Measurements from ENCODE around the gene MSH3.
"Not testable (repeated sequence)": the region's sequence is repeated elsewhere in the genome, so short reads cannot be mapped to it uniquely, and the experiment has no call there.

Gene MSH3

GRCh38 chr5:80883390-80883789 is 228.9 kb downstream of the MSH3 start:
- H3K4me3 ChIP-seq (ENCODE audit: insufficient read depth, low read depth, low read length); H3K27me3 ChIP-seq (ENCODE audit: control insufficient read depth, insufficient read depth, low read length, poor library complexity, severe bottlenecking); H3K9me3 ChIP-seq (ENCODE audit: control insufficient read depth, low read length); H3K27ac ChIP-seq (ENCODE audit: insufficient read depth, low read depth, low read length, poor library complexity, severe bottlenecking); H3K36me3 ChIP-seq (ENCODE audit: control insufficient read depth, insufficient read depth, low read length); H3K4me1 ChIP-seq (ENCODE audit: control insufficient read depth, insufficient read depth, low read length): not testable (repeated sequence)
- 93 to 100% methylated on average over 1 to 2 of the region's 3 CpGs for WGBS, 2 experiments

DNA sequence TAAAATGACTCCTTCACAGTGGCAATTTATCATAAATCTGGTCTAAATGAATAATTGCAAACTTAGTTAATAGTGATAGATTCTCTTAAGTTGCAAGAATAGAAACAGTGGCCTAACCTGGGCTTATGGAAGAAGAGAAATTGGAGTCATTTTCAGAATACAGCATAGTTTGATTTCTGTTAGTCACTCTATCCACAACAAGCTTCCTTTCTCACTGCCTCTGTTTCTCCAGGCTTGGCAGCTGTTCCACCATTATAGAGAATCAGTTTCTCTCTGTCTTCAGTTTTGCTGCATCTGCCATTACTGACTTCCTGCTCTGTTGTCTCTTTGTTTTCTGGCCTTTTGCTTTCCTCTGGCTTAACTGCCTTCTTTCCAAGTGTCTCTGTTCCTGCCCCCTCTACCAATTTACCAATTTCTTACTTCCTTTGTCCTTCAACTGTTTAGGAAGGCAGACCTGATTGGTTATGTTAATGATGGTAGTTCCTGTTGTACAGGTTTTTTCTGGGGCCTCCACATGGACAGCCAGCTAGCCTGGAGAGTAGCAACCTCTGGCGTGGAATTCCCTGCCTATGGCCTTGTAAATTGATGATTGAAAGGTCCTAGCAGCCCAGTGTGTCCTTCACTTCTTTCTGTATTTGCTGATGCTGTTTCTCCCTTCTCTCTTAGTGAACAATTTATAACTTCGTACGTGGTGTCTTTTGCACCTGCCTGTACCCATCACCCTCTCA is 229.8 kb downstream of the MSH3 start:
- Histone ChIP-seq H3K9me3 (ENCODE audit: control insufficient read depth, low read length) (no peaks in the 10 kb centered on the region), H3K36me3 (ENCODE audit: control insufficient read depth, insufficient read depth, low read length) (no peaks in the 10 kb centered on the region), H3K27me3 (ENCODE audit: control insufficient read depth, insufficient read depth, low read length, poor library complexity, severe bottlenecking) (no peaks in the 10 kb centered on the region), H3K4me1 (ENCODE audit: control insufficient read depth, insufficient read depth, low read length) (no peaks in the 10 kb centered on the region), H3K4me3 (ENCODE audit: insufficient read depth, low read depth, low read length) (no peak overlapping the region), H3K27ac (ENCODE audit: insufficient read depth, low read depth, low read length, poor library complexity, severe bottlenecking) (no peak overlapping the region)
- 91 to 93% methylated on average over 3 of the region's 3 CpGs for WGBS, 2 experiments

DNA sequence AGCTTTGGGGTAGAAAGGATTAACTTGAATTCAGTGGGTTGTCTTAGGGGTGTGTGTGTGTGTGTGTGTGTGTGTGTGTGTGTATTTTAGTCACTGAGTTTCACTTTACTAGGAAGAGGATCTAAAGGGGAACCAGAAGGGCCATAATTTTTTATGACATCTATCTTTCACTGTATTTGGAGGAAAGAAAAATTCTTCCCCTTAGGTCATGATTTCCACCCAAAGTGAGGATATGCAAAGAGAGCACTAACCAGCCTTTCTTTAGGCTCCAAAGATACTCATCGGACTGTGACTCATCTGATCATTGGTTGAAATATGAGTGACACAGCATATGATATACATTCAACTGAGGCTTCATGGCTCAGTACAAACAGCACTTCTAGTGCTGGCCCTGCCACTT is 230.5 kb downstream of the MSH3 start:
- H3K27me3 ChIP-seq (ENCODE audit: control insufficient read depth, insufficient read depth, low read length, poor library complexity, severe bottlenecking): no peaks in the 10 kb centered on the region
- WGBS, 2 experiments: 96 to 100% methylated on average over 1 of the region's 1 CpG
- H3K36me3 ChIP-seq (ENCODE audit: control insufficient read depth, insufficient read depth, low read length): no peaks in the 10 kb centered on the region
- H3K9me3 ChIP-seq (ENCODE audit: control insufficient read depth, low read length): no peaks in the 10 kb centered on the region
- no peaks in the 10 kb centered on the region for H3K4me1 ChIP-seq (ENCODE audit: control insufficient read depth, insufficient read depth, low read length)
- no peak overlapping the region for H3K27ac ChIP-seq (ENCODE audit: insufficient read depth, low read depth, low read length, poor library complexity, severe bottlenecking)
- H3K4me3 ChIP-seq (ENCODE audit: insufficient read depth, low read depth, low read length): no peak overlapping the region

GRCh38 chr5:80885396-80886000 is 231.0 kb downstream of the MSH3 start:
- no peaks in the 10 kb centered on the region for H3K9me3 ChIP-seq (ENCODE audit: control insufficient read depth, low read length)
- H3K4me3 ChIP-seq (ENCODE audit: insufficient read depth, low read depth, low read length): no peak overlapping the region
- H3K4me1 ChIP-seq (ENCODE audit: control insufficient read depth, insufficient read depth, low read length): no peaks in the 10 kb centered on the region
- H3K27ac ChIP-seq (ENCODE audit: insufficient read depth, low read depth, low read length, poor library complexity, severe bottlenecking): no peak overlapping the region
- no peaks in the 10 kb centered on the region for H3K36me3 ChIP-seq (ENCODE audit: control insufficient read depth, insufficient read depth, low read length)
- H3K27me3 ChIP-seq (ENCODE audit: control insufficient read depth, insufficient read depth, low read length, poor library complexity, severe bottlenecking): no peaks in the 10 kb centered on the region

DNA sequence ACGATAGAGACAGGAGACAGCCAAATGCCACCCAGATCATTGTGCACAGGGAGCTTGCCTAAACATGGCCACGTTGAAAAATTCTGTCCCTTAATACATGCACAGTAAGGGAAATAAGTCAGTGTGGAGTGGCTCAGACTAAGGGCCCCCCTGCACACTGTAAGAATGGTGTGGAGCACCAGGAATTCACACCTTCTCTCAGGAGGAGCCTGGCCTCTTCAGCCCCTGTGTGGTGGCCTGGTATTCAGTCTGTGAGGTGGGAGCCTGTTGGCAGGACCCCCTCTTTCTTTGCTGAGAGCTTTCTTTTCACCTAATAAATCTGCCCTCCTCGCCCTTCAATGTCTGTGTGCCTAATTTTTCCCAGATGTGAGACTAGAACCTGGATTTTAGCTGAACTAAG is 239.6 kb downstream of the MSH3 start:
- Histone ChIP-seq H3K36me3 (ENCODE audit: control insufficient read depth, insufficient read depth, low read length) (no peaks in the 10 kb centered on the region), H3K27ac (ENCODE audit: insufficient read depth, low read depth, low read length, poor library complexity, severe bottlenecking) (no peak overlapping the region), H3K27me3 (ENCODE audit: control insufficient read depth, insufficient read depth, low read length, poor library complexity, severe bottlenecking) (no peaks in the 10 kb centered on the region), H3K4me1 (ENCODE audit: control insufficient read depth, insufficient read depth, low read length) (no peaks in the 10 kb centered on the region), H3K9me3 (ENCODE audit: control insufficient read depth, low read length) (no peaks in the 10 kb centered on the region), H3K4me3 (ENCODE audit: insufficient read depth, low read depth, low read length) (no peak overlapping the region)
- WGBS, 2 experiments: 88% methylated on average over 3 of the region's 3 CpGs

DNA sequence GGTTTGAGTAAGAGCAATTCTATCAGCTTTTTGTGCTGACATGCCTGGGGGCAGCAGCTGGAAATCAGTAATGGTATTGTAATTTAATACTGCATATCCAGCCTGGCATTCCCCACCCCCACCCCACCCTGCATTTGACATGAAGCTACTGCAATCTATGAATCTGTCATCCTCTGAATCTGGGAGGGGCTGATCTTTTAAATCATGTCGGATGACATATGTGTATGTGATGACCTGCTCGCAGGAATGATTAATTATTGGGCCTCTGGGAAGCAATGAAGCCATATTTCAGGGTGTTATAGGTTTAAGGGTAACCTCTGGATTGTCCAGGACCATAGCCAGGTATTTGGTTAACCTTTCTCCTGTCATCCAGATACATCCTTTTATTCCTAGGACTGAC is 241.1 kb downstream of the MSH3 start:
- Histone ChIP-seq H3K4me3 (ENCODE audit: insufficient read depth, low read depth, low read length) (no peak overlapping the region), H3K27me3 (ENCODE audit: control insufficient read depth, insufficient read depth, low read length, poor library complexity, severe bottlenecking) (no peaks in the 10 kb centered on the region), H3K27ac (ENCODE audit: insufficient read depth, low read depth, low read length, poor library complexity, severe bottlenecking) (no peak overlapping the region), H3K9me3 (ENCODE audit: control insufficient read depth, low read length) (no peaks in the 10 kb centered on the region), H3K36me3 (ENCODE audit: control insufficient read depth, insufficient read depth, low read length) (no peaks in the 10 kb centered on the region), H3K4me1 (ENCODE audit: control insufficient read depth, insufficient read depth, low read length) (no peaks in the 10 kb centered on the region)
- WGBS, 2 experiments: 99 to 100% methylated on average over 2 of the region's 2 CpGs

DNA sequence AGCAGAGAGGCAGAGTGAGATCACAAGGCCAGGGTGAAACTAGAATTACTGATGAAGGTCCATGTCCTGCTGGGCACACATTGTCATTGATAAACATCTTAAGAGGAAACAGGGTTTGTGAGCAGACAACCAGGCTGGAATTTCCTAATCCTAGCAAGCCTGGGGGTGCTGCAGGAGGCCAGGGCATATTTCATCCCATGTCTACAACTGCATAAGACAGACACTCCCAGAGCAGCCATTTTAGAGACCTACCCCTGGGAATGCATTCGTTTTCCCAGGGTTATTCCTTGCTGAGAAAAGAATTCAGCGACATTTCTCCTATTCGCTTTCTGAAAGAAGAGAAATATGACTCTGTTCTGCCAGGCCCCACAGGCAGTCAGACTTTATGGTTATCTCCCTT is 248.2 kb downstream of the MSH3 start:
- WGBS, 2 experiments: 93% methylated on average over 3 of the region's 3 CpGs
- H3K4me1 ChIP-seq (ENCODE audit: control insufficient read depth, insufficient read depth, low read length); H3K27me3 ChIP-seq (ENCODE audit: control insufficient read depth, insufficient read depth, low read length, poor library complexity, severe bottlenecking); H3K4me3 ChIP-seq (ENCODE audit: insufficient read depth, low read depth, low read length); H3K27ac ChIP-seq (ENCODE audit: insufficient read depth, low read depth, low read length, poor library complexity, severe bottlenecking); H3K36me3 ChIP-seq (ENCODE audit: control insufficient read depth, insufficient read depth, low read length); H3K9me3 ChIP-seq (ENCODE audit: control insufficient read depth, low read length): not testable (repeated sequence)

DNA sequence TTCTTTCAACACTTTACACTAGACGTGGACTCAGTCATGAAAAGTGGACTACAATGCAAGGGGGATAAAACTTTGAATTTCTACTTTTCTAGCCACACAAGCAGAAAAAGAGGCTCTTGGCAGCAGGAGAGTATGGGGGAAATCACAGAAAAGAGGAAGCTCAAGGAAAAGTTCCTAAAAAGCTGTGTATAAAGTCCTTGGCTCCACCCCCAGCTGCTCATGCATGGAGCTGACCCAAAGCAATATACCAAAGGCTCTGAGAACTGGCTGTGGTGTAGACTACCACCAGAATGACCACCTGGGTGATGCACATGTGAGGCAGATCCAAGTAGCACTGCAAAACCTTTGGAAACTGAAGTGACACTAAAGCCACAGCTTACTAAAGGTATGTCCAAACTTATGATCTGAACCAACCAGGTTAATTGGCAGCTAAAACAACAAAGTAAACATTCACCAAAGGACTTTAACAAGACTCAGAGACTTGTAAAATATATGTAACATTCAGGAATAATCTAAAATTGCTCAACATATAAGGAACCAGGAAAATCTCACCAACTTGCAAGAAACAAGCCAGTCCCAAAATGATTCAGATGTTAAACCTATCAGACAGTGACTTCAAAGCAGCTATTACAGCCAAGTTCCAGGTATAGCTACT is 250.2 kb downstream of the MSH3 start:
- Histone ChIP-seq H3K27me3 (ENCODE audit: control insufficient read depth, insufficient read depth, low read length, poor library complexity, severe bottlenecking) (no peaks in the 10 kb centered on the region), H3K9me3 (ENCODE audit: control insufficient read depth, low read length) (no peaks in the 10 kb centered on the region), H3K36me3 (ENCODE audit: control insufficient read depth, insufficient read depth, low read length) (no peaks in the 10 kb centered on the region), H3K4me3 (ENCODE audit: insufficient read depth, low read depth, low read length) (no peak overlapping the region), H3K27ac (ENCODE audit: insufficient read depth, low read depth, low read length, poor library complexity, severe bottlenecking) (no peak overlapping the region), H3K4me1 (ENCODE audit: control insufficient read depth, insufficient read depth, low read length) (no peaks in the 10 kb centered on the region)
- WGBS, 2 experiments: 93 to 100% methylated on average over 1 of the region's 1 CpG

DNA sequence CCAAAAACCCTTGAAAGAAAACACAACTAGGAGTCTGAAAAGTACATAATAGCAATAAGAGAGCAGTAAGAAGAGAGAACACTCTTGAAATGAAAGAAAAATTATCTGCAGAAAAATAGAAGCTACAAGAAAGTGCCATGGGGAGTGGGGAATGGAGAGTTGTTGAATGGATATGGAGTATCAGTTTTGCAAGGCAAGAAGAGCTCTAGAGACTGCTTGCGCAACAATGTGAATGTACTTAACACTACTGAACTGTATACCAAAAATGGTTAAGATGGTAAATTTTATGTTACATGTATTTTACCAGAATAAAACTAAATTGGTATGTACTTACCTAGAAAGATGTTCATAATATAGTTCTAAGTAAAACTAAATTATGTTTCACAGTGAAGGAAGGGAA is 251.0 kb downstream of the MSH3 start:
- H3K4me3 ChIP-seq (ENCODE audit: insufficient read depth, low read depth, low read length): no peak overlapping the region
- no peaks in the 10 kb centered on the region for H3K36me3 ChIP-seq (ENCODE audit: control insufficient read depth, insufficient read depth, low read length)
- WGBS, 2 experiments: 75% methylated on average over 1 of the region's 1 CpG; no CpG with 5 or more reads in 1 of the 2 experiments
- H3K9me3 ChIP-seq (ENCODE audit: control insufficient read depth, low read length): no peaks in the 10 kb centered on the region
- H3K27me3 ChIP-seq (ENCODE audit: control insufficient read depth, insufficient read depth, low read length, poor library complexity, severe bottlenecking): no peaks in the 10 kb centered on the region
- no peaks in the 10 kb centered on the region for H3K4me1 ChIP-seq (ENCODE audit: control insufficient read depth, insufficient read depth, low read length)
- H3K27ac ChIP-seq (ENCODE audit: insufficient read depth, low read depth, low read length, poor library complexity, severe bottlenecking): no peak overlapping the region

DNA sequence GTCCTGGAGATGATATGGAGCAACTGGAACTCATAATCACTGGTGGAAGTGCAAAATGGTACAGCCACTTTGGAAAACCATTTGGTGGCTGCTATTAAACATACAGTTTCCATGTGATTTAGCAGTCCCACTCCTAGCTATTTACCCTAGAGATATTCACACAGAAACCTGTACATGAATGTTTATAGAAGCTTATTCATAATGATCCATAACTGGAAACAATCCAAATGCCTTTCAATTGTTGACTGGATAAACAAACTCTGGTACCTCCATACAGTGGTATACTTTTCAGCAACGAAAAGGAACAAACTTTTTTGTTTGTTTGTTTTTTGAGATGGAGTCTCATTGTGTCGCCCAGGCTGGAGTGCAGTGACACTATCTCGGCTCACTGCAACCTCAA is 258.0 kb downstream of the MSH3 start:
- no peak overlapping the region for H3K27ac ChIP-seq (ENCODE audit: insufficient read depth, low read depth, low read length, poor library complexity, severe bottlenecking)
- H3K4me1 ChIP-seq (ENCODE audit: control insufficient read depth, insufficient read depth, low read length): no peaks in the 10 kb centered on the region
- H3K27me3 ChIP-seq (ENCODE audit: control insufficient read depth, insufficient read depth, low read length, poor library complexity, severe bottlenecking): no peaks in the 10 kb centered on the region
- no peaks in the 10 kb centered on the region for H3K36me3 ChIP-seq (ENCODE audit: control insufficient read depth, insufficient read depth, low read length)
- no peaks in the 10 kb centered on the region for H3K9me3 ChIP-seq (ENCODE audit: control insufficient read depth, low read length)
- WGBS, 2 experiments: 91 to 92% methylated on average over 3 of the region's 3 CpGs
- no peak overlapping the region for H3K4me3 ChIP-seq (ENCODE audit: insufficient read depth, low read depth, low read length)

Data from ectodermal cell (in vitro differentiated cells).